Fibroblast of lung (primary cell): ENCODE data around the gene RHD.
"Not testable (repeated sequence)": the region's sequence is repeated elsewhere in the genome, so short reads cannot be mapped to it uniquely, and the experiment has no call there.

Experiments used
- EZH2 ChIP-seq: IDR thresholded peaks from 2 replicates; pipeline ENCODE4 v1.5.1; 2012; ENCODE audit warnings: low read length, control low read depth, mild to moderate bottlenecking; ENCODE audit errors: missing control alignments
- TF ChIP-seq, protein P1 (sequence below), 2 donors: IDR thresholded peaks in 1 of 2; conservative IDR thresholded peaks in 1 of 2; 1 replicate in 1 of 2; 2 replicates in 1 of 2; pipeline ENCODE4 v1.5.1; 2011 to 2012; ENCODE audit warnings: low read length in 2 of 2, control low read depth in 1 of 2, inconsistent platforms in 1 of 2, low read depth in 1 of 2, mild to moderate bottlenecking in 1 of 2

DNA sequence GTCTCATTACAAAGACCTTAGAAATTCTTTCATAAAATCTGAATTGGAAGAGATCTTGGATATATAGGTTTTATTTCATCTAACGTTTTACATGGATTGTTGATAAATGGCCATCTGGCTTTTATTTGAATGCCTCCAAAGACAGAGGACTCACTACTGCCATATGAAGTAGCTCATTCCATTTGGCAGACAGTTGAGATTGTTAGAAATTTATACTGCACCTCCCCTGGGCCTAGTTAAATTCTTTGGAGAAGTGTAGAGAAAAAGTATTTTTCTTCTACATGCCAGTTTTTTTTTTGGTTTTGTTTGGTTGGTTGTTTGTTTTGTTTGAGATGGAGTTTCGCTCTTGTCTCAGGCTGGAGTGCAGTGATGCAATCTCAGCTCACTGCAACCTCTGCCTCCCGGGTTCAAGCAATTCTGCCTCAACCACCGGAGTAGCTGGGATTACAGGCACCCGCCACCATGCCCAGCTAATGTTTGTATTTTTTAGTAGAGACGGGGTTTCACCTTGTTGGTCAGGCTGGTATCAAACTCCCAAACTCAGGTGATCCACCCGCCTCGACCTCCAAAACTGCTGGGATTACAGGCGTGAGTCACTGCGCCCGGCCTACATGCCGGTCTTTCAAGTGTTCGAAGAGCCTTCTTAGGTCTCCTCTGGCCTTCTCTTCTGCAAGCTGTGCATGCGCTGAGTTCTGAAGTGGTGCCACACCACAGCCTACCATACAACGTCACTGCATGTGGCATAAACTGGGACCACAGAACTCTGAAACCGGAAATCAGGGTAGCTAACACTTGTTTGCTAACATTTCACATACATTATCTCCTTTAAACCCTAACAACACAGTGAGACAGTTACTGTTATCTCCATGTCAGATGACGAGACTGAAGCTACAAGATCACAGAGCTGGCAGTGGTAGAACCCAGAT is 90.6 kb downstream of the RHD start:
- TF ChIP-seq, protein P1, sequence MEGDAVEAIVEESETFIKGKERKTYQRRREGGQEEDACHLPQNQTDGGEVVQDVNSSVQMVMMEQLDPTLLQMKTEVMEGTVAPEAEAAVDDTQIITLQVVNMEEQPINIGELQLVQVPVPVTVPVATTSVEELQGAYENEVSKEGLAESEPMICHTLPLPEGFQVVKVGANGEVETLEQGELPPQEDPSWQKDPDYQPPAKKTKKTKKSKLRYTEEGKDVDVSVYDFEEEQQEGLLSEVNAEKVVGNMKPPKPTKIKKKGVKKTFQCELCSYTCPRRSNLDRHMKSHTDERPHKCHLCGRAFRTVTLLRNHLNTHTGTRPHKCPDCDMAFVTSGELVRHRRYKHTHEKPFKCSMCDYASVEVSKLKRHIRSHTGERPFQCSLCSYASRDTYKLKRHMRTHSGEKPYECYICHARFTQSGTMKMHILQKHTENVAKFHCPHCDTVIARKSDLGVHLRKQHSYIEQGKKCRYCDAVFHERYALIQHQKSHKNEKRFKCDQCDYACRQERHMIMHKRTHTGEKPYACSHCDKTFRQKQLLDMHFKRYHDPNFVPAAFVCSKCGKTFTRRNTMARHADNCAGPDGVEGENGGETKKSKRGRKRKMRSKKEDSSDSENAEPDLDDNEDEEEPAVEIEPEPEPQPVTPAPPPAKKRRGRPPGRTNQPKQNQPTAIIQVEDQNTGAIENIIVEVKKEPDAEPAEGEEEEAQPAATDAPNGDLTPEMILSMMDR (conservative IDR thresholded peaks at IDR 0.05 in 1 of 2, IDR thresholded peaks at IDR 0.05 in 1 of 2; ENCODE audit: low read depth in 1 of 2, low read length in 2 of 2) = not testable (repeated sequence)
- not testable (repeated sequence) for TF ChIP-seq EZH2
